Trophoblast cell (in vitro differentiated cells and primary cell): ENCODE results near the gene TUBGCP3.

ENCODE experiments used
- DNase-seq, 2 donors: peaks; one replicate each; pipeline ENCODE4 v3.0.0-alpha.2; 2016
- H2AFZ ChIP-seq: 2 replicates; pipeline ENCODE4 v1.6.1; 2013; ENCODE audit warnings: low read length, moderate library complexity, mild to moderate bottlenecking; ENCODE audit not compliant: insufficient read depth, poor library complexity
- H2AK5ac ChIP-seq: 2 replicates; pipeline ENCODE4 v1.6.1; 2013; ENCODE audit warnings: mild to moderate bottlenecking, low read length
- H2BK120ac ChIP-seq: 2 replicates; pipeline ENCODE4 v1.6.1; 2013; ENCODE audit warnings: low read length, mild to moderate bottlenecking, moderate library complexity; ENCODE audit not compliant: insufficient read depth, poor library complexity
- H2BK12ac ChIP-seq: 2 replicates; pipeline ENCODE4 v1.6.1; 2013; ENCODE audit warnings: mild to moderate bottlenecking, low read length, moderate library complexity
- H2BK5ac ChIP-seq: 2 replicates; pipeline ENCODE4 v1.6.1; 2013; ENCODE audit warnings: low read length, low read depth, moderate library complexity, mild to moderate bottlenecking; ENCODE audit not compliant: poor library complexity
- H3K14ac ChIP-seq: 2 replicates; pipeline ENCODE4 v1.6.1; 2013; ENCODE audit warnings: mild to moderate bottlenecking, low read length
- H3K18ac ChIP-seq: 2 replicates; pipeline ENCODE4 v1.6.1; 2013; ENCODE audit warnings: mild to moderate bottlenecking, low read length
- H3K23ac ChIP-seq: 2 replicates; pipeline ENCODE4 v1.6.1; 2013; ENCODE audit warnings: low read length
- H3K27ac ChIP-seq: 2 replicates; pipeline ENCODE4 v1.5.1; 2013; ENCODE audit warnings: low read depth, mild to moderate bottlenecking, inconsistent platforms, low read length, moderate library complexity
- H3K27me3 ChIP-seq: 2 replicates; pipeline ENCODE4 v1.6.1; 2013; ENCODE audit warnings: inconsistent platforms, mild to moderate bottlenecking, low read length, moderate library complexity; ENCODE audit not compliant: insufficient read depth
- H3K36me3 ChIP-seq, 2 experiments: 1 replicate in 1 of 2; 2 replicates in 1 of 2; pipeline ENCODE4 v1.6.1; 2013; ENCODE audit warnings: low read length in 2 of 2, mild to moderate bottlenecking in 2 of 2, moderate library complexity in 1 of 2; ENCODE audit not compliant: insufficient read depth in 2 of 2, control insufficient read depth in 1 of 2
- H3K4ac ChIP-seq: 2 replicates; pipeline ENCODE4 v1.6.1; 2013; ENCODE audit warnings: low read depth, mild to moderate bottlenecking, low read length, moderate library complexity
- H3K4me1 ChIP-seq, 2 experiments: 1 replicate in 1 of 2; 2 replicates in 1 of 2; pipeline ENCODE4 v1.6.1; 2013; ENCODE audit warnings: low read length in 2 of 2, mild to moderate bottlenecking in 2 of 2, moderate library complexity in 1 of 2; ENCODE audit not compliant: insufficient read depth in 2 of 2, control insufficient read depth in 1 of 2
- H3K4me2 ChIP-seq: 2 replicates; pipeline ENCODE4 v1.6.1; 2013; ENCODE audit warnings: inconsistent platforms, mild to moderate bottlenecking, low read length, moderate library complexity
- H3K4me3 ChIP-seq: 2 replicates; pipeline ENCODE4 v1.5.1; 2013; ENCODE audit warnings: mild to moderate bottlenecking, low read depth, low read length, inconsistent platforms
- H3K79me1 ChIP-seq: one replicate; pipeline ENCODE4 v1.6.1; 2013; ENCODE audit warnings: low read length
- H3K79me2 ChIP-seq: 2 replicates; pipeline ENCODE4 v1.6.1; 2013; ENCODE audit warnings: low read length, mild to moderate bottlenecking; ENCODE audit not compliant: control insufficient read depth, insufficient read depth, poor library complexity
- H3K9ac ChIP-seq: 2 replicates; pipeline ENCODE4 v1.6.1; 2013; ENCODE audit warnings: mild to moderate bottlenecking, low read length
- H3K9me3 ChIP-seq: 2 replicates; pipeline ENCODE4 v1.6.1; 2013; ENCODE audit warnings: low read depth, mild to moderate bottlenecking, control low read depth, inconsistent platforms, low read length; ENCODE audit not compliant: insufficient read depth
- H4K12ac ChIP-seq: 2 replicates; pipeline ENCODE4 v1.6.1; 2013; ENCODE audit warnings: low read depth, mild to moderate bottlenecking, low read length, moderate library complexity
- H4K8ac ChIP-seq: 2 replicates; pipeline ENCODE4 v1.6.1; 2013; ENCODE audit warnings: low read depth, mild to moderate bottlenecking, low read length, moderate library complexity
- H4K91ac ChIP-seq: one replicate; pipeline ENCODE4 v1.6.1; 2013; ENCODE audit warnings: low read depth, mild to moderate bottlenecking, low read length, moderate library complexity
- WGBS: extraction: QIAGEN DNeasy Blood & Tissue Kit; methylation state at CpG from one replicate; pipeline ENCODE4 v1.1.7; 2013; ENCODE audit warnings: missing lambda C conversion rate; ENCODE audit not compliant: insufficient read length, insufficient coverage; ENCODE audit errors: extremely low coverage; 5-methylcytosine and 5-hydroxymethylcytosine counted together

TUBGCP3 gene

GRCh38 chr13:112625698-112626097 is 37.7 kb upstream of the TUBGCP3 start:
- no CpG with 5 or more reads among the region's 8 CpGs for WGBS
- Histone ChIP-seq H3K4ac (no peak overlapping the region), H4K12ac (no peak overlapping the region), H2BK5ac (no peak overlapping the region), H3K23ac (no peak overlapping the region), H4K8ac (no peak overlapping the region), H2AK5ac (no peak overlapping the region), H2BK120ac (no peak overlapping the region), H3K79me1 (no peaks in the 10 kb centered on the region), H3K4me2 (no peak overlapping the region), H3K9ac (no peak overlapping the region), H3K4me1 (no peaks in the 10 kb centered on the region), H3K18ac (no peak overlapping the region), H4K91ac (no peak overlapping the region), H2AFZ (no peak overlapping the region), H3K14ac (no peak overlapping the region), H3K27me3 (no peaks in the 10 kb centered on the region), H3K27ac (no peak overlapping the region), H2BK12ac (no peak overlapping the region), H3K9me3 (peaks cover 2% of the 10 kb centered on the region), H3K4me3 (no peak overlapping the region), H3K36me3 (no peaks in the 10 kb centered on the region), H3K79me2 (no peaks in the 10 kb centered on the region)
- no peak for DNase-seq

- Histone ChIP-seq H3K9ac (no peak overlapping the region), H4K8ac (no peak overlapping the region), H3K4me1 (no peaks in the 10 kb centered on the region), H3K9me3 (peaks cover 2% of the 10 kb centered on the region), H3K18ac (no peak overlapping the region), H3K27me3 (no peaks in the 10 kb centered on the region), H3K36me3 (no peaks in the 10 kb centered on the region), H2AFZ (no peak overlapping the region), H3K79me1 (no peaks in the 10 kb centered on the region), H3K23ac (no peak overlapping the region), H2BK120ac (no peak overlapping the region), H3K79me2 (no peaks in the 10 kb centered on the region), H3K4me2 (no peak overlapping the region), H2BK12ac (no peak overlapping the region), H4K12ac (no peak overlapping the region), H3K14ac (no peak overlapping the region), H4K91ac (no peak overlapping the region), H2AK5ac (no peak overlapping the region), H2BK5ac (no peak overlapping the region), H3K4ac (no peak overlapping the region), H3K4me3 (no peak overlapping the region), H3K27ac (no peak overlapping the region)
- no CpG with 5 or more reads among the region's 19 CpGs for WGBS
- no peak for DNase-seq
These were observed 36.9 kb upstream of the TUBGCP3 start for GRCh38 chr13:112624602-112625430.

DNA sequence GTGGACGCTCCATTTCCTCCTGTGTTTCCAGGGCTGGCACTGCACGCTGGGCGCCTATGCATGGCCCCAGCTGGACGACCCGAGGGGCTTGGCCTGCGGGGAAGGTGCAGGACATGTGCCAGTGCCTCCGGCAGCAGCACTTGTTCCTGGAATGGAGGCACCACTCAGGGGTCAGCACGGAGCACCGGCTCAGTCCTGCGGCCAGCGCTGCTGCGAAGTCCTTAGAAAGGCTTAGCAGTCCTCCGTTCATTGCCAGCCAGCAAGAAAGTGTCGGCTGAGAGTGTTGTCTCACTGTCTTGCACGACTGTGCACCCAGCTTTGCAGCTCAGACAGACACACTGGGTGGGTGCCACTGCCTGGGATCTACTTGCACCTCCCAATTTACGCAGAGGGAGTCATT is 36.1 kb upstream of the TUBGCP3 start:
- H4K91ac ChIP-seq: no peak overlapping the region
- H4K8ac ChIP-seq: no peak overlapping the region
- H3K9ac ChIP-seq: no peak overlapping the region
- WGBS: no CpG with 5 or more reads among the region's 16 CpGs
- H2BK120ac ChIP-seq: no peak overlapping the region
- DNase-seq: no peak
- H3K14ac ChIP-seq: no peak overlapping the region
- H2AFZ ChIP-seq: no peak overlapping the region
- H3K4me2 ChIP-seq: no peak overlapping the region
- no peak overlapping the region for H3K18ac ChIP-seq
- no peaks in the 10 kb centered on the region for H3K4me1 ChIP-seq
- H3K27ac ChIP-seq: no peak overlapping the region
- no peak overlapping the region for H2BK5ac ChIP-seq
- no peak overlapping the region for H3K23ac ChIP-seq
- H3K79me2 ChIP-seq: no peaks in the 10 kb centered on the region
- H3K27me3 ChIP-seq: no peaks in the 10 kb centered on the region
- H3K9me3 ChIP-seq: peaks cover 2% of the 10 kb centered on the region
- no peaks in the 10 kb centered on the region for H3K79me1 ChIP-seq
- no peak overlapping the region for H2AK5ac ChIP-seq
- no peak overlapping the region for H4K12ac ChIP-seq
- H3K36me3 ChIP-seq: no peaks in the 10 kb centered on the region
- no peak overlapping the region for H3K4ac ChIP-seq
- no peak overlapping the region for H2BK12ac ChIP-seq
- H3K4me3 ChIP-seq: no peak overlapping the region

- Histone ChIP-seq H3K4ac (no peak overlapping the region), H2BK5ac (no peak overlapping the region), H3K23ac (no peak overlapping the region), H3K18ac (no peak overlapping the region), H2BK12ac (no peak overlapping the region), H2AFZ (no peak overlapping the region), H4K8ac (no peak overlapping the region), H3K4me2 (no peak overlapping the region), H2BK120ac (no peak overlapping the region), H4K12ac (no peak overlapping the region), H3K27ac (no peak overlapping the region), H3K4me3 (no peak overlapping the region), H3K14ac (no peak overlapping the region), H2AK5ac (no peak overlapping the region), H3K79me1 (no peaks in the 10 kb centered on the region), H3K9me3 (peaks cover 2% of the 10 kb centered on the region), H3K27me3 (no peaks in the 10 kb centered on the region), H3K36me3 (no peaks in the 10 kb centered on the region), H3K9ac (no peak overlapping the region), H3K79me2 (no peaks in the 10 kb centered on the region), H4K91ac (no peak overlapping the region), H3K4me1 (no peaks in the 10 kb centered on the region)
- WGBS: no CpG with 5 or more reads among the region's 17 CpGs
- no peak for DNase-seq
These were observed 35.2 kb upstream of the TUBGCP3 start for GRCh38 chr13:112623051-112623711.
